Esophagus squamous epithelium (tissue), 5 donors: ENCODE measurements around the gene CLDN18. TPM values are rescaled to one million over a fixed set of nuclear protein-coding genes. Genes with fewer than 3 reads are reported as not detected.

Experiments used
- DNase-seq: peaks from one replicate; lab custom pipeline; 2025; lab: John Stamatoyannopoulos, UW
- H3K27ac ChIP-seq, 4 donors: fragments of 200-600 bp; sonication (generic); one replicate each; pipeline ENCODE4 v1.5.1; 2016 to 2019; ENCODE audit warnings: mild to moderate bottlenecking in 1 of 4
- H3K27me3 ChIP-seq, 4 donors: fragments of 200-600 bp; sonication (generic); 1 replicate in 3 of 4; 2 replicates in 1 of 4; pipeline versions ENCODE4 v1.5.1 to v1.6.0; 2017 to 2021; ENCODE audit warnings: antibody characterized with exemption in 1 of 4
- H3K36me3 ChIP-seq, 3 donors: fragments of 200-600 bp; sonication (generic); one replicate each; pipeline ENCODE4 v1.5.1; 2016 to 2019
- H3K4me1 ChIP-seq, 3 donors: fragments of 200-600 bp; sonication (generic); one replicate each; pipeline ENCODE4 v1.5.1; 2017 to 2019
- H3K4me3 ChIP-seq, 4 donors: fragments of 200-600 bp; sonication (generic); 1 replicate in 3 of 4; 2 replicates in 1 of 4; pipeline ENCODE4 v1.5.1; 2016 to 2019; ENCODE audit warnings: mild to moderate bottlenecking in 2 of 4, moderate library complexity in 1 of 4
- H3K9me3 ChIP-seq, 3 donors: fragments of 200-600 bp; sonication (generic); one replicate each; pipeline ENCODE4 v1.5.1; 2016 to 2019
- POLR2A ChIP-seq, 4 donors: fragments of 450-650 bp; IDR thresholded peaks; one replicate each; pipeline ENCODE4 v1.6.1; 2017; ENCODE audit warnings: antibody characterized with exemption in 4 of 4, mild to moderate bottlenecking in 4 of 4, moderate library complexity in 3 of 4
- WGBS, 2 donors: methylation state at CpG; one replicate each; pipeline ENCODE4 v1.1.5; 2018; 5-methylcytosine and 5-hydroxymethylcytosine counted together
- intact Hi-C: fragments of 100-400 bp; cut with DNase I; formaldehyde crosslinking; loops from one replicate; pipeline ENCODE4 v1.15.0; 2022
- total RNA-seq, 4 donors: library from RNA; depleted of rRNA; stranded (reverse); fragments of >200 nt; gene quantifications; one replicate each; pipeline ENCODE4 v1.1.0, GENCODE V29; 2016
- TF ChIP-seq, protein P1 (sequence below), 6 experiments: fragments of 450-650 bp in 4 of 6; fragments of 200-600 bp in 2 of 6; sonication (generic) in 2 of 6; IDR thresholded peaks; one replicate each; pipeline ENCODE4 v1.5.1; 2016 to 2019; ENCODE audit warnings: antibody characterized with exemption in 6 of 6, mild to moderate bottlenecking in 4 of 6, moderate library complexity in 4 of 6
- donor health status: DM: yes; HTN: yes; CAD: no.

CLDN18 gene
- total RNA-seq, 4 donors from 2014 or later, result 0.38 TPM; not detected in 3

DNA sequence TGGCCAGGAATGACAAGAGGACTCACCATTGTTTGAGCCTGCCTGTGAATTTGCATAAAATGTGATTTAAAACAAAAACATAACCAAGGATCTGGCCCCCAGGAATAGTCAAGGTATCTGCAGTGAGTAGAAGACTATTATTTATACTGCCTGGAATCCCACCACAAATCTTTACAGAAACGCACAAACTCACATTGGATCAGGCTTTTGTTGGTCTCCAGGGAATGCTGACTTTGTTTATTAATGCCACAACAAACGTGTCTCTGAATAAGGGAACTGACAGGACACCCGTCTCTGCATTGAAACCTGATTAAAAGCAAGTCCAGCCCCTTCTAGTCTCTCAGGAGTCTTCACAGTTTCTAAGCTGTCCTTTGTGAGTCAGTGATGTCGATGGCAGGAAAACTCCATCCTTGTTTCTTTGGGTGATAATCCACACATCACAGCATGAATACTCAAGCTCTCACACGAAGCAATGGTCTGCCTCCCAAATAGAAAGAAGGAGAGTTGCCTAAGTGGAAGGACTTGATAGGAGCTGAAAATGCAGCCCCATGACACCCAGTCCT, 37.7 kb downstream of the CLDN18 start:
- DNase-seq, result no peak
- TF ChIP-seq, protein P1, sequence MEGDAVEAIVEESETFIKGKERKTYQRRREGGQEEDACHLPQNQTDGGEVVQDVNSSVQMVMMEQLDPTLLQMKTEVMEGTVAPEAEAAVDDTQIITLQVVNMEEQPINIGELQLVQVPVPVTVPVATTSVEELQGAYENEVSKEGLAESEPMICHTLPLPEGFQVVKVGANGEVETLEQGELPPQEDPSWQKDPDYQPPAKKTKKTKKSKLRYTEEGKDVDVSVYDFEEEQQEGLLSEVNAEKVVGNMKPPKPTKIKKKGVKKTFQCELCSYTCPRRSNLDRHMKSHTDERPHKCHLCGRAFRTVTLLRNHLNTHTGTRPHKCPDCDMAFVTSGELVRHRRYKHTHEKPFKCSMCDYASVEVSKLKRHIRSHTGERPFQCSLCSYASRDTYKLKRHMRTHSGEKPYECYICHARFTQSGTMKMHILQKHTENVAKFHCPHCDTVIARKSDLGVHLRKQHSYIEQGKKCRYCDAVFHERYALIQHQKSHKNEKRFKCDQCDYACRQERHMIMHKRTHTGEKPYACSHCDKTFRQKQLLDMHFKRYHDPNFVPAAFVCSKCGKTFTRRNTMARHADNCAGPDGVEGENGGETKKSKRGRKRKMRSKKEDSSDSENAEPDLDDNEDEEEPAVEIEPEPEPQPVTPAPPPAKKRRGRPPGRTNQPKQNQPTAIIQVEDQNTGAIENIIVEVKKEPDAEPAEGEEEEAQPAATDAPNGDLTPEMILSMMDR (IDR thresholded peaks at IDR 0.05), result no peak
- TF ChIP-seq POLR2A (IDR thresholded peaks at IDR 0.05), result no peak
- no peak overlapping the region for H3K27ac ChIP-seq
- intact Hi-C loops, result no loop called here
- no peak overlapping the region for H3K4me3 ChIP-seq
- no peaks in the 10 kb centered on the region for H3K9me3 ChIP-seq
- H3K27me3 ChIP-seq, result no peaks in the 10 kb centered on the region
- peaks cover 0 to 10% (median 0%) of the 10 kb centered on the region in 3 donors for H3K36me3 ChIP-seq
- 72 to 76% methylated on average over 5 of the region's 5 CpGs for WGBS, 2 donors
- peaks cover 0 to 9% (median 3%) of the 10 kb centered on the region in 3 donors for H3K4me1 ChIP-seq

DNA sequence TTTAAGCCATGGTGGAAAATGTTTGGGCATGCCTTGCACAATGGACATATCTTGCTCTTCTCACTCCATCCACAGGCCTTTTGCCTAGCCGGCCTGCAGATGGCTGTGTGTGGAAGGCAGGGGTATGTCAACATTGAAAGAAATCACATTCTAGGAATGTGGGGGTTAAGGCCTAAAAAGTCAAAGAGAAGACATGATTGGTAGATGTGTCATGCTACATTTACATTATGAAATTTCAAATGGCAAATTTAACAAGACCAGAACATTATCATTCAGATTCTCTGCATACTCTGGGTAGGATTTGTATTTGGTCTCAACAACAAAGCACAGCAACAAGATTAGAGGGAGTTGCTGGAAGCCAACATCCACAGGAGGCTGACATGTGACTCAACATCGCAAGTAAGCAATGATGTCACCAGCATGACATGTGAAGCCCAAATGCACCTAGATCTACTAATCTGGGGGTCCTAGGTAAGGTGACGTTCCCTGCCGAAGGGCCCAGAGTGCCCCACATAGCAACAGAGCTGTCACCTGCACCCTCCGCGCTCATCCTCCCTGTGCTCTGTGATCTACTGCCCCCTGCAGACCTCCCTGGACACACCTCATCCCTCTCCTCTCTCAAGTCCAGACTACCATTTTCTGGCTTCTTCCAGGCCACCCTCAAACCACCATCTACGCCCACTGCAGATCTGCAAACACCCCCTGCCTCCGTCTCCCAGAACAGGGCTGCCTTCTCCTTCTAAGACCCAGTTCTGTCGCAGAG, 39.4 kb downstream of the CLDN18 start:
- H3K9me3 ChIP-seq, result no peaks in the 10 kb centered on the region
- intact Hi-C loops, result no loop called here
- no peak for DNase-seq
- no peak overlapping the region for H3K4me3 ChIP-seq
- H3K27ac ChIP-seq, result no peak overlapping the region
- H3K4me1 ChIP-seq, result no peaks in the 10 kb centered on the region
- TF ChIP-seq POLR2A (IDR thresholded peaks at IDR 0.05), result no peak
- TF ChIP-seq, protein P1 (IDR thresholded peaks at IDR 0.05), result no peak
- no peaks in the 10 kb centered on the region for H3K27me3 ChIP-seq
- H3K36me3 ChIP-seq, result peaks cover 0 to 10% (median 0%) of the 10 kb centered on the region in 3 donors
- 95 to 96% methylated on average over 9 of the region's 9 CpGs for WGBS, 2 donors

DNA sequence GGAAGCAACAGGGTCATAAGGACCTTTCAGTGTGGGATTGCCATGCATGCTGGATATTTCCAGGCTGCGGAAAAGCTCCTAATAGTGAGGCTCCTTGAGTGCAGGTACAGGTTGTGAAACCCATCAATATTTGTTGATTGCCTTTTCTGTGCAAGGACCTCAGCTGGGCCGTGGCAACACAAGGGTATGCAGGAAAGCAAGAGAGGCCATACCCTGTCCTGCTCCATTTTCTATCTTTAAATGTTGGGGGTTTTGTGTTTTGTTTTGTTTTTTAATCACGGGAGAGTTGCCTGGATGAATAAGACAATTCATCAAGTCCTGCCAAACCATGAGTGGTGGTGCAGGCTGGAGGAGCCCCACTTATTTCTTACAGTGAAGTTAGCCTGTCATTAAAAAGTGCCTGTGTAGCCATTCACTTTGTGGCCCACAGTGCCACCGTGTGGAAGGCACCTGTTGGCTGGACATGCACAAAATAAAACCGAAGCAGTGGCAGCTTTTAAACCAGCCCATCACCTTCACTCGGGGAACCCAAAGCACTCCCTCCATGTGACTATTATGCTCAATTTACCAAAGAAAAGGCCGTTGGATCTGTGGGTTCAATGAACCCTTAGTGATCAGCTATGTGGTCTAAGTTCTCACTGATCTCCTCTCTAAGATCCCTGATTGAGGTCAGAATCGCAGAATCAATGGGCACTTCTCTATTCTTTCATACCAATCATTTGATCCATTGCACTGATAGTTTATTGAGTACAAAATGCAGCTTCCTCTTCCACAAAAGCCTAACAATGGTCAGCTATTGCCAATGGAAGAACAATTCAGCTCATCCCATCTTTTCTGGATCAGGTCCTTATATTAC, 42.2 kb downstream of the CLDN18 start:
- no peak overlapping the region for H3K4me3 ChIP-seq
- peaks cover 0 to 10% (median 0%) of the 10 kb centered on the region in 3 donors for H3K36me3 ChIP-seq
- no peaks in the 10 kb centered on the region for H3K4me1 ChIP-seq
- H3K27ac ChIP-seq, result no peak overlapping the region
- intact Hi-C loops, result no loop called here
- 41 to 44% methylated on average over 8 of the region's 8 CpGs for WGBS, 2 donors
- no peak for TF ChIP-seq POLR2A (IDR thresholded peaks at IDR 0.05)
- TF ChIP-seq, protein P1 (IDR thresholded peaks at IDR 0.05), result peak in 5 of 6 experiments; percentile 25 to 64 (median 47)
- no peaks in the 10 kb centered on the region for H3K27me3 ChIP-seq
- DNase-seq, result no peak
- H3K9me3 ChIP-seq, result no peaks in the 10 kb centered on the region

DNA sequence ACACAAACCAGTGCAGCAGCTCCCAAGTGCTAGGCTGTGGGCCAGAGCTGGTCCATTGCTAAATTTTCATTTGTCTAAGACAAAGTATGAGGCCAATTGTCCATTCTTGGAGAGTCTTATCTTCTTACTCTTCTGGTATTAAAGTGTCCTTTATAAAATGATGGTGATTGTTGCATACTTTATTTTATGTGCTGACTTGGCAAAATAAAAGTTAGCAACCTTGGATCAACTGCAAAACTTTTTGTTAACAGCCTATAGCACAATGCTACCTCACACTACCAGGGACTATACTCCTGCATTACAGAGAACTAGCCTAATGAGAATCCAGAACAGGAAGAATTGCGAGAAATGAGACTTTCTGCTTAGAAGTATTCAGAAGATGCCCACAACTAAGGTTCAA, 44.1 kb downstream of the CLDN18 start:
- WGBS, 2 donors, result 85 to 89% methylated on average over 1 of the region's 1 CpG
- no peak overlapping the region for H3K4me3 ChIP-seq
- no peak for DNase-seq
- H3K27ac ChIP-seq, result no peak overlapping the region
- TF ChIP-seq POLR2A (IDR thresholded peaks at IDR 0.05), result no peak
- TF ChIP-seq, protein P1 (IDR thresholded peaks at IDR 0.05), result no peak
- H3K36me3 ChIP-seq, result peaks cover 0 to 2% (median 0%) of the 10 kb centered on the region in 3 donors
- intact Hi-C loops, result no loop called here
- H3K9me3 ChIP-seq, result no peaks in the 10 kb centered on the region
- H3K4me1 ChIP-seq, result no peaks in the 10 kb centered on the region
- H3K27me3 ChIP-seq, result no peaks in the 10 kb centered on the region
